ENCODE data around the gene ENTPD1.
"Not testable (repeated sequence)": the region's sequence is repeated elsewhere in the genome, so short reads cannot be mapped to it uniquely, and the experiment has no call there.

The ENTPD1 gene

DNA sequence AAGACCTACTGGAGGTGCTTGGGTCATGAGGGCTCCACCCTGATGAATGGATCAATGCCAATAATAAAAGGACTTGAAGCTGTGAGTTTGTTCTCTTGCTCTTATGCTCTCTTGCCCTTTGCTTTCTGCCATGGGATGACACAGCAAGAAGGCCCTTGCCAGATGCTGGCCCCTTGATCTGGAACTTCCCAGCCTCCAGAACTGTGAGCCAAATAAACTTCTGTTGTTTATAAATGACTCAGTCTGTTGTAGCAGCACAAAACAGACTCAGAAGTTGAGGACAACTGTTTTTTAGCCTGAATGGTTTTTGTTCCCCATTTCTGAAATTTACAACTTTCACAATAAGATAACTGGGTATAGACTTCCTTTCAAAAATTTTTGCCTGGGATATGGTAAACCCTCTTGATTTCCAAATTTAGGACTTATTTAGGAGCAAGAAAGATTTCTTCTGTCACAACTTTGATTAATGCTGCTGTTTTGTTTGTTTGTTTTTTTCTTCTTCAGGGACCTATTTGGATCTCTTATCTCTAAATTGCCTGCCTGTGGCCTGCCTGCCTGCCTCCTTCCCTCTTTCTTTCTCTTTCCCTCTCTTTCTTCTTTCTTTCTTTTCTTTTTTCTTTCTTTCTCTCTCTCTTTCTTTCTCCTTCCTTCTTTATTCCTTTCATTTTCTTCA is 12.1 kb downstream of the ENTPD1 start:
- Histone ChIP-seq H3K9me3 (ENCODE audit: control insufficient read depth, insufficient read depth, low read length) (no peaks in the 10 kb centered on the region), H3K9ac (ENCODE audit: low read depth, low read length) (no peak overlapping the region), H3K4me3 (ENCODE audit: low read depth, low read length) (no peak overlapping the region), H3K36me3 (ENCODE audit: control insufficient read depth, insufficient read depth, low read length) (no peaks in the 10 kb centered on the region), H3K27me3 (ENCODE audit: control insufficient read depth, insufficient read depth, low read length) (no peaks in the 10 kb centered on the region), H3K4me1 (ENCODE audit: control insufficient read depth, insufficient read depth, low read length) (no peaks in the 10 kb centered on the region)

DNA sequence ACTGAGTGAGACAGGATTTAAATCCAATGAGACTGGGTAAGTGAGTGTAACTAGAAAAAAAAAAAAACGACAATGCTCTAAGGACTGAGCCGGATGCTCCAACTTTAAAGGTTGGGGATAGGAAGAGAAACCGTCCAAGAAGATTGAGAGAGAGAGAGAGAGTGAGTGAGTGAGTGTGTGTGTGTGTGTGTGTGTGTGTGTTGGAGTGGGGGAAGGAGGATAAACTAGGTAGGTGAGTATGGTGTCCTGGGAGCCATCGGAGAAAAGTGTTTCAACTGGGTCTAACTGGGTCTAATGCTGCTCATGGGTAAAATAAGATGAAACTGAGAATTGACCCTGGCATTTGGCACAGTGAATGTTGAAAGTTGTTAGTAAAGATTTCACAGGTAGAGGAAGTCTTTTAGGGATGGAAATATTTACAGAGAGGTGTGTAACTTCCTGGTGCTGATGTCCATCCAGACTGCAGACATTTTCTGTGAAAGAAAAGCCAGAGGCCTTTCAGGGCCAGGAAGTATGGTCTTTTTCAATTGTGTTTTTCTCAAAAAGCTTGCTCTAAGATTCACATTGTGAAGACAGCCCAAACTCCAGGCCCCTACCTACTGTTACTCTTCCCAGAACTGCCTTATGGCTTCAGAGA is 14.2 kb downstream of the ENTPD1 start:
- no peak overlapping the region for H3K4me3 ChIP-seq (ENCODE audit: low read depth, low read length)
- H3K9me3 ChIP-seq (ENCODE audit: control insufficient read depth, insufficient read depth, low read length) = no peaks in the 10 kb centered on the region
- H3K4me1 ChIP-seq (ENCODE audit: control insufficient read depth, insufficient read depth, low read length) = no peaks in the 10 kb centered on the region
- no peaks in the 10 kb centered on the region for H3K27me3 ChIP-seq (ENCODE audit: control insufficient read depth, insufficient read depth, low read length)
- H3K9ac ChIP-seq (ENCODE audit: low read depth, low read length) = no peak overlapping the region
- no peaks in the 10 kb centered on the region for H3K36me3 ChIP-seq (ENCODE audit: control insufficient read depth, insufficient read depth, low read length)

DNA sequence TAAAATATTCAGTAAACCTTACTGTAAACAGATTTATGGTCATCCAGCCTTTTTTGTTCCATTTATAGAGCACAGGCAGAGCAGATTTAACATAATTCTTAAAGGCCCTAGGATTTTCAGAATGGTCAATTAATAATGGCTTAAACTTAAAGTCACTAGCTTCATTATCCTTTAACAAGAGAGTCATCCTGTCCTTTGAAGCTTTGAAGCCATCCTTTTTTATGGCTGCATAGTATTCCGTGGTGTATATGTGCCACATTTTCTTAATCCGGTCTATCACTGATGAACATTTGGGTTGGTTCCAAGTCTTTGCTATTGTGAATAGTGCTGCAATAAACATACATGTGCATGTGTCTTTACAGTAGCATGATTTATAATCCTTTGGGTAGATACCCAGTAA is 17.5 kb downstream of the ENTPD1 start:
- H3K4me3 ChIP-seq (ENCODE audit: low read depth, low read length); H3K9ac ChIP-seq (ENCODE audit: low read depth, low read length); H3K9me3 ChIP-seq (ENCODE audit: control insufficient read depth, insufficient read depth, low read length); H3K36me3 ChIP-seq (ENCODE audit: control insufficient read depth, insufficient read depth, low read length); H3K27me3 ChIP-seq (ENCODE audit: control insufficient read depth, insufficient read depth, low read length); H3K4me1 ChIP-seq (ENCODE audit: control insufficient read depth, insufficient read depth, low read length): not testable (repeated sequence)

DNA sequence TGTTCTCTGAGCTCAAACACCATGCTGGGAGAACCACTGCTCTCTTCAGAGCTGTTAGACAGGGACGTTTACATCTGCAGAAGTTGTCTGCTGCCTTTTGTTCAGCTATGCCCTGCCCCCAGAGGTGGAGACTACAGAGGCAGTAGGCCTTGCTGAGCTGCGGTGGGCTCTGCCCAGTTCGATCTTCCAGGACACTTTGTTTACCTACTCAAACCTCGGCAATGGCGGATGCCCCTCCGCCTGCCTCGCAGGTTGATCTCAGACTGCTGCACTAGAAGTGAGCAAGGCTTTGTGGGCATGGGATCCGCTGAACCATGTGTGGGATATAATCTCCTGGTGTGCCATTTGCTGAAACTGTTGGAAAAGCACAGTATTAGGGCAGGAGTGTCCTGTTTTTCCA is 21.7 kb downstream of the ENTPD1 start:
- not testable (repeated sequence) for H3K9ac ChIP-seq (ENCODE audit: low read depth, low read length); H3K27me3 ChIP-seq (ENCODE audit: control insufficient read depth, insufficient read depth, low read length); H3K9me3 ChIP-seq (ENCODE audit: control insufficient read depth, insufficient read depth, low read length); H3K4me3 ChIP-seq (ENCODE audit: low read depth, low read length); H3K36me3 ChIP-seq (ENCODE audit: control insufficient read depth, insufficient read depth, low read length); H3K4me1 ChIP-seq (ENCODE audit: control insufficient read depth, insufficient read depth, low read length)

DNA sequence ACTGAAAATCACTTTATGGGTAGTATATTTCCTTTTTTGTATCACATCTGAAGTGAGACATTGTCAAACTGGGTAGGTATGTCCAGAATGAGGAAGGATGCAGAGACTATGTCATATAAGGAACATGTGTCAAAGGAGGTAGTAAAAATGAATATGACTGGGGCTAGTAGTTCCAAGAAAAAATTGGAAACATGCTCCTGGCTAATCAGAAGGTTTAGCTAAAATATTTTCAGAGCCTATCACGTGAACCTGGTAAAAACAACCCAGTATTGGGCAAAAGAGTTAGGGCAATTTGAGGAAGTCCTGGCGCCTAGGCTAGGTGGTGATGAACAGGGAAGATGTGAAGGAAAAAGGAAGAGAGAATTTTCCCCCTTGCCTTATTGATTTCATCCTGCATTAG is 26.4 kb downstream of the ENTPD1 start:
- no peaks in the 10 kb centered on the region for H3K9me3 ChIP-seq (ENCODE audit: control insufficient read depth, insufficient read depth, low read length)
- no peak overlapping the region for H3K4me3 ChIP-seq (ENCODE audit: low read depth, low read length)
- no peaks in the 10 kb centered on the region for H3K36me3 ChIP-seq (ENCODE audit: control insufficient read depth, insufficient read depth, low read length)
- peaks cover 3% of the 10 kb centered on the region for H3K4me1 ChIP-seq (ENCODE audit: control insufficient read depth, insufficient read depth, low read length)
- no peak overlapping the region for H3K9ac ChIP-seq (ENCODE audit: low read depth, low read length)
- H3K27me3 ChIP-seq (ENCODE audit: control insufficient read depth, insufficient read depth, low read length) = no peaks in the 10 kb centered on the region

DNA sequence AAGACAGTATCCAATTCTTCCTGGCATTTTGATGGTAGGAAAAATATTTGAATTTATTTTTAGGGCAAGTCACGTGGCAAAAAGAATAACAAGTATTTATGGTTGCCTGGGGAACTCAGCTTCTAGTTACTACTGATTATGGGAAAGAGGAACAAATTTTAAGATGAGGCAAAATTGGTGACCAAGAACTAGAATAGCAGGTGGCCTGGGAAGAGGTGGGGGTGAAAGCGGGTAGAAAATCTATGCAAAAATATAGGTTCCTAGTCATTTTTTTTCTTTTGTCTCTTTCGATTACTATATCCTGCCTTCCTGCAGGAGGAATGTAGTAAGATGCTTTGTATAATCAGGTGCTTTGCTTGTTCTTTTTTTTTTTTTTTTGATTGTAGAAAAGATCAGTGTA is 27.8 kb downstream of the ENTPD1 start:
- Histone ChIP-seq H3K36me3 (ENCODE audit: control insufficient read depth, insufficient read depth, low read length) (no peaks in the 10 kb centered on the region), H3K9me3 (ENCODE audit: control insufficient read depth, insufficient read depth, low read length) (no peaks in the 10 kb centered on the region), H3K27me3 (ENCODE audit: control insufficient read depth, insufficient read depth, low read length) (no peaks in the 10 kb centered on the region), H3K9ac (ENCODE audit: low read depth, low read length) (no peak overlapping the region), H3K4me1 (ENCODE audit: control insufficient read depth, insufficient read depth, low read length) (peaks cover 3% of the 10 kb centered on the region), H3K4me3 (ENCODE audit: low read depth, low read length) (no peak overlapping the region)

DNA sequence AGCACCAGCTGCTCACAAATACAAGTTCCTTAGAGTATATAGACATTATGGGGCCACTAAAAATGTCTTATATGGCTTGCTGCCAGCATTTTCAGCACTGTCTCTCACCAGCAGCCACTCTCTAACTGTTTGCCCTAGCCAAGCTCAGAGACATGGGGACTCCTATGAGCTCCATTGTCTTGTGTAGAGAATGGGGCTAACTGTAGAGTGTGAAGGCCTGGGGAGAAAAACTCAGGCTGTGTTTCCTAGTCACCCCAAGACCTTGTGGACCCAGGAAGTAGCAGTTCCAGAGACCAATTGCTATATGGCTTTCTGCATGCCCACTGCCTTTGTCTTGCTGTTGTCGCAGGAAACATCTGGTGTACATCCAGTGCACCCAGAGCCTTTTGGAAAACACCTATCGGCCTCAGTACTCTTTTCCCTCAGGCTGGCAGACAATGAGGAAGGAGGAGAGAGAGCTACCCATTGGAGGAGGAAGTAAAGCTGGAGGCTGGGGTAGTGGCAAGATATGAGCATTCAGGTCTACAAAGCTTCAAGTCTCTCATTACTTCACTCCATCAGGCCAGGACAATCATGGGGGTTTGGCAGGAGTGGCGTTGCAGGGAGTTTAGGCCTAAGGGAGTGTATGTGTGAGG is 28.4 kb downstream of the ENTPD1 start:
- H3K9me3 ChIP-seq (ENCODE audit: control insufficient read depth, insufficient read depth, low read length) = no peaks in the 10 kb centered on the region
- H3K4me3 ChIP-seq (ENCODE audit: low read depth, low read length) = no peak overlapping the region
- no peaks in the 10 kb centered on the region for H3K36me3 ChIP-seq (ENCODE audit: control insufficient read depth, insufficient read depth, low read length)
- peaks cover 3% of the 10 kb centered on the region for H3K4me1 ChIP-seq (ENCODE audit: control insufficient read depth, insufficient read depth, low read length)
- H3K27me3 ChIP-seq (ENCODE audit: control insufficient read depth, insufficient read depth, low read length) = no peaks in the 10 kb centered on the region
- H3K9ac ChIP-seq (ENCODE audit: low read depth, low read length) = no peak overlapping the region

DNA sequence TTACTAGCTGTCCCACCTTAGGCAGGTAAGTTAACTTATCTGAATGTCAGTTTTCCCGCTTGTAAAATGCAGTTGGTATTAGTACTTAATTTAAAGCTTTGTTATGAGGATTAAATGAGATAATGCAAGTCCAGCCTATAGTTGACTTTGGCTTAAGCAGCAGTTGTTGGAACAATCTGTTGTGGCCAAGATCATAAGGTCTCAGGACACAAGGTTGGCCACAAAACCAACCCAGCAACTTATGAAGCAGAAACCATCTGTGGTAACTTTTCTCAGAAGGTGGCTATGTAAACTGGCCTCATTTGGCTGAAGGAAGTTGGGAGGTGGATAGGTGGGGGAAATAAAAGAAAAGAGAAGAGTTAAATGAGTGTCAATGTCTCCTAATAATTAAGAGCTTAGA is 29.4 kb downstream of the ENTPD1 start:
- Histone ChIP-seq H3K9ac (ENCODE audit: low read depth, low read length) (no peak overlapping the region), H3K4me3 (ENCODE audit: low read depth, low read length) (no peak overlapping the region), H3K4me1 (ENCODE audit: control insufficient read depth, insufficient read depth, low read length) (peaks cover 3% of the 10 kb centered on the region)

DNA sequence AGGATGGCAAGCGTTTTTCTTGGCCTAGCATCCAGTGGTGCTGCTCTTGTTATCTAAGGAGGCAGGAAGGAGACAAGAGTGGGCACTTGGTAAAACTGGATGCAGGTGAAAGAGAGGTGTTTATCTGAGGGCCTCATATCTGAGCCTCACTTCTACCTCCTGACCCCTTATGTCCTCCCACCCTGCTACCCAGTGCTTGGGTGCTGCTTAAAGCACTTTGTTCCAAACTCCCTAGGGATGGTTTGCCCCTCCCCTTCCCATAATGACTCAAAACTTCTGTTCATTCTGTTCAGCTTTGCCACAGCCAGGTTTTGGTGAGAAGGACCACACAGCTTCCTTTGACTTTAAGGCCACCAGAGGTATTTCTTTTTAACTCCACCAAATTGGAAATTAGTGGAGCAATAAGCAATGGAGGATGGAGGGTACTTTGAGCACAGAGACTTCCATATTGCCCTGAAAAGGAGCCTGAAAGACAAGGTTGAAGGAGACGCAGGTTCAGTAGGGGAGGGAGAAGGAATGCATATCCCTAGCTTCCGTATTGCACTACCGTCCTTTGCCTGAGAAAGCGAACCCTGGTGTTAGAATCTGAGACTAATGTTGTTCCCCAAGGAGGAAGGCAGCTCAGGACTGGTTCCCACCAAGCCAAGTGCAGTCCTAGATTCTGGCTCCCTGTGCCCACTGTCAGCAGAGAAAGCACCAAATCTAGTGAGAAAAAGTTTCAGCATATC is 30.1 kb downstream of the ENTPD1 start:
- no peaks in the 10 kb centered on the region for H3K9me3 ChIP-seq (ENCODE audit: control insufficient read depth, insufficient read depth, low read length)
- H3K9ac ChIP-seq (ENCODE audit: low read depth, low read length) = no peak overlapping the region
- H3K4me1 ChIP-seq (ENCODE audit: control insufficient read depth, insufficient read depth, low read length) = peaks cover 3% of the 10 kb centered on the region
- H3K27me3 ChIP-seq (ENCODE audit: control insufficient read depth, insufficient read depth, low read length) = no peaks in the 10 kb centered on the region
- no peaks in the 10 kb centered on the region for H3K36me3 ChIP-seq (ENCODE audit: control insufficient read depth, insufficient read depth, low read length)
- H3K4me3 ChIP-seq (ENCODE audit: low read depth, low read length) = no peak overlapping the region

More for the DNA sequence above, 29.4 kb downstream of the ENTPD1 start:
- Histone ChIP-seq H3K36me3 (ENCODE audit: control insufficient read depth, insufficient read depth, low read length) (no peaks in the 10 kb centered on the region), H3K27me3 (ENCODE audit: control insufficient read depth, insufficient read depth, low read length) (no peaks in the 10 kb centered on the region), H3K9me3 (ENCODE audit: control insufficient read depth, insufficient read depth, low read length) (no peaks in the 10 kb centered on the region)

DNA sequence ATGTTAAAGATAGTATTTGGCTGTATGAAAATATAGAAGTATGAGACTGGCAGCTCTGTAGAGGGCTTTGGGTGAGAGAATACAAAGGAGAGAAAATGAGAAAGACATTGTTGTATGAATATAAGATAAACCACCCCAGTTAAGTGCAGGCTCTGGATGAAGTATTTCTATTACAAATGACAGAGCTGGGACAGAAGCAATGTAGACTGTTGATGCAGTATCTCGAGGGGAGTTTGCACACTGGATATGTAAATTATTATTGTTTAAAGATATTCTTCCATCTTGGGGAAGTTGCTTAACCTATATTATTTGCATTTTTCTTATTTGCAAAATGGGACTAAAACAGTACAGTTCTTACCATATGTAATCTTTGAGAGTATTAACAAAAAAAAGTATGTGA is 31.5 kb downstream of the ENTPD1 start:
- H3K9me3 ChIP-seq (ENCODE audit: control insufficient read depth, insufficient read depth, low read length) = no peaks in the 10 kb centered on the region
- peaks cover 3% of the 10 kb centered on the region for H3K4me1 ChIP-seq (ENCODE audit: control insufficient read depth, insufficient read depth, low read length)
- no peak overlapping the region for H3K4me3 ChIP-seq (ENCODE audit: low read depth, low read length)
- H3K9ac ChIP-seq (ENCODE audit: low read depth, low read length) = no peak overlapping the region
- no peaks in the 10 kb centered on the region for H3K27me3 ChIP-seq (ENCODE audit: control insufficient read depth, insufficient read depth, low read length)
- H3K36me3 ChIP-seq (ENCODE audit: control insufficient read depth, insufficient read depth, low read length) = no peaks in the 10 kb centered on the region

DNA sequence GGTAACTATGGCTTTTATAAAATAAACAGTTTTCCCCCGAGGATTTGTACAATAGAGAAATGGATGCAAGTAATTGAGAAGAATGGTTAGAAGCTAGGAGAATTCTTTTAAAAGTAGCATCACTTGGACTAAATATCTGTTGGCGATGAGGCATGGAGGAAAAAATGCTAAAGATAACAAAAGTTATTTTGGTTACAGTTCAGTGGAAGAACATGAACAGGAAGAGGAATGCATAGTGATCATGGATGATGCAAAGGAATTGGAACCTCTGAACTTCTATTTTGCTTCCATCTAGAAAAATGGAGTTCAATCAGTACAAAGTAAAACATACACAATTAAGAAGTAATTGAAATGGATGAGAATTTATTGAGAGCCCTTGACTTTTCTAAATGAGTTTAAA is 32.9 kb downstream of the ENTPD1 start:
- Histone ChIP-seq H3K4me3 (ENCODE audit: low read depth, low read length) (no peak overlapping the region), H3K4me1 (ENCODE audit: control insufficient read depth, insufficient read depth, low read length) (peaks cover 3% of the 10 kb centered on the region), H3K36me3 (ENCODE audit: control insufficient read depth, insufficient read depth, low read length) (no peaks in the 10 kb centered on the region), H3K9me3 (ENCODE audit: control insufficient read depth, insufficient read depth, low read length) (no peaks in the 10 kb centered on the region), H3K9ac (ENCODE audit: low read depth, low read length) (no peak overlapping the region), H3K27me3 (ENCODE audit: control insufficient read depth, insufficient read depth, low read length) (no peaks in the 10 kb centered on the region)

DNA sequence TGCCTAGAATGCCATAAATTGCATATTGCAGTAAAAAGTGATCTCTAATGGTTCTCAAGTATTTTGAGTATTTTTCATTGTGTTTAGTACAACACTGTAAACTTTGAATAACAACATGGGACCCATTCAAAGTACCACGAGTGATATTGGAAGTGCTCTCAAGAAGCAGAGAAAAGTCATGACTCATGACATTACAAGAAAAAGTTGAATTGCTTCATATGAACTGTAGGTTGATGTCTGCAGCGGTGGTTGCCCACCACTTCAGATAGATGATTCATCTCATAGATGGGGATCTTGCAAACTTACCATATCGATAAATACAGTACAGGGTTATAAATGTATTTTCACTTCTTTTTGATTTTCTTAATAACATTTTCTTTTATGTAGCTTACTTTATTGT is 33.9 kb downstream of the ENTPD1 start:
- H3K4me3 ChIP-seq (ENCODE audit: low read depth, low read length) = no peak overlapping the region
- no peaks in the 10 kb centered on the region for H3K9me3 ChIP-seq (ENCODE audit: control insufficient read depth, insufficient read depth, low read length)
- H3K4me1 ChIP-seq (ENCODE audit: control insufficient read depth, insufficient read depth, low read length) = peaks cover 3% of the 10 kb centered on the region
- H3K9ac ChIP-seq (ENCODE audit: low read depth, low read length) = no peak overlapping the region
- H3K27me3 ChIP-seq (ENCODE audit: control insufficient read depth, insufficient read depth, low read length) = no peaks in the 10 kb centered on the region
- H3K36me3 ChIP-seq (ENCODE audit: control insufficient read depth, insufficient read depth, low read length) = no peaks in the 10 kb centered on the region

All from iPS-15b (cell line).